Left lung (tissue), 14 donors: ENCODE data around the gene GTF2H2. TPM values are rescaled to one million over a fixed set of nuclear protein-coding genes. Genes with fewer than 3 reads are reported as not detected.
A peak's percentile ranks its signal among the peaks of the same experiment; 100 is the strongest.
"Not testable (repeated sequence)": the region's sequence is repeated elsewhere in the genome, so short reads cannot be mapped to it uniquely, and the experiment has no call there.

Experiments used
- ATAC-seq: fragments of 200-7000 bp; cut with Tn5 transposase; one replicate; pipeline ENCODE4 v1.9.1; 2020; ENCODE audit warnings: moderate library complexity
- DNase-seq, 4 donors: peaks; one replicate each; pipeline ENCODE4 v3.0.0-alpha.2; 2013 to 2020
- H3K27ac ChIP-seq, 2 donors: fragments of 200-600 bp; sonication (generic) in 1 of 2; one replicate each; pipeline versions ENCODE4 v1.5.0 to v1.8.0; 2020 to 2021
- H3K27me3 ChIP-seq, 2 donors: fragments of 200-600 bp; sonication (generic) in 1 of 2; one replicate each; pipeline versions ENCODE4 v1.5.0 to v1.8.0; 2020 to 2021
- H3K36me3 ChIP-seq, 2 donors: fragments of 200-600 bp; sonication (generic) in 1 of 2; one replicate each; pipeline versions ENCODE4 v1.5.0 to v1.8.0; 2020 to 2021
- H3K4me1 ChIP-seq, 2 donors: fragments of 200-600 bp; one replicate each; pipeline ENCODE4 v1.8.0; 2021
- H3K4me3 ChIP-seq, 2 donors: fragments of 200-600 bp; sonication (generic) in 1 of 2; one replicate each; pipeline versions ENCODE4 v1.5.0 to v1.8.0; 2020 to 2021; ENCODE audit warnings: mild to moderate bottlenecking in 1 of 2
- H3K9me3 ChIP-seq, 2 donors: fragments of 200-600 bp; sonication (generic) in 1 of 2; one replicate each; pipeline versions ENCODE4 v1.5.0 to v1.8.0; 2020 to 2021
- intact Hi-C, 2 donors: fragments of 100-400 bp; cut with DNase I; formaldehyde crosslinking; loops; one replicate each; pipeline versions ENCODE4 v1.11.2 to v1.14.2; 2022
- long read RNA-seq, 12 donors: library from polyadenylated mRNA in 2 of 12; unstranded in 2 of 12; transcript quantifications; one replicate each; pipeline ENCODE4 v2.0.0 and lab custom pipeline, GENCODE V29; 2019 to 2026
- polyA plus RNA-seq, 6 donors: library from polyadenylated mRNA; unstranded; fragments of 120-200 nt; gene quantifications; one replicate each; pipeline ENCODE4 v1.2.1, GENCODE V29; 2013; ENCODE audit not compliant: insufficient read length in 6 of 6
- total RNA-seq, 2 donors: library from RNA; stranded (reverse); fragmentation: NEBNext Ultra II Directional; extraction: Animal tissue kit (Norgen Biotek cat#: 25700); gene quantifications; one replicate each; pipeline ENCODE4 v1.2.1, GENCODE V29; 2021
- donor health status: DM: no; HTN: yes; CAD: no.
- donor health status: DM: no; HTN: no; CAD: no.

The GTF2H2 gene
- 10 to 100 TPM; 20.4 to 24.1 TPM for total RNA-seq
- polyA plus RNA-seq, result 10 to 100 TPM; 23.9 to 58.8 (median 39.0) TPM
- long read RNA-seq, donor 1, full-length matches to known transcripts, result 3 of 10 reads
- long read RNA-seq, donor 1, partial matches to known transcripts, result 7 of 10 reads
- long read RNA-seq, donor 1, other reads (novel, unspliced or antisense), result 0 of 10 reads
- long read RNA-seq, donor 2, result 0 reads
- long read RNA-seq, donor 3, full-length matches to known transcripts, result 1 of 1 reads
- long read RNA-seq, donor 3, partial matches to known transcripts, result 0 of 1 reads
- long read RNA-seq, donor 3, other reads (novel, unspliced or antisense), result 0 of 1 reads
- long read RNA-seq, donor 4, partial matches to known transcripts, result 0 of 5 reads
- long read RNA-seq, donor 4, other reads (novel, unspliced or antisense), result 5 of 5 reads
- long read RNA-seq, donor 5, partial matches to known transcripts, result 0 of 1 reads
- long read RNA-seq, donor 5, other reads (novel, unspliced or antisense), result 0 of 1 reads
- long read RNA-seq, donor 6, partial matches to known transcripts, result 0 of 4 reads
- long read RNA-seq, donor 6, other reads (novel, unspliced or antisense), result 0 of 4 reads
- long read RNA-seq, donor 7, full-length matches to known transcripts, result 2 of 2 reads
- long read RNA-seq, donor 7, partial matches to known transcripts, result 0 of 2 reads
- long read RNA-seq, donor 7, other reads (novel, unspliced or antisense), result 0 of 2 reads
- long read RNA-seq, donor 8, full-length matches to known transcripts, result 2 of 2 reads
- long read RNA-seq, donor 8, partial matches to known transcripts, result 0 of 2 reads
- long read RNA-seq, donor 8, other reads (novel, unspliced or antisense), result 0 of 2 reads
- long read RNA-seq, donor 9, result 0 reads
- long read RNA-seq, donor 10, partial matches to known transcripts, result 0 of 2 reads
- long read RNA-seq, donor 10, other reads (novel, unspliced or antisense), result 2 of 2 reads
- long read RNA-seq, donor 11, full-length matches to known transcripts, result 2 of 2 reads
- long read RNA-seq, donor 11, partial matches to known transcripts, result 0 of 2 reads
- long read RNA-seq, donor 11, other reads (novel, unspliced or antisense), result 0 of 2 reads
- long read RNA-seq, donor 12, result 0 reads

- H3K4me3 ChIP-seq, DNase-seq, H3K9me3 ChIP-seq, H3K36me3 ChIP-seq, H3K4me1 ChIP-seq, intact Hi-C loops, H3K27me3 ChIP-seq, H3K27ac ChIP-seq: not testable (repeated sequence)
- peak; percentile 99 for ATAC-seq
Measured at GRCh38 chr5:71067262-71067928, at the start of gene GTF2H2. Gene GTF2H2 (minus strand): TSS chr5:71067676. CDS start chr5:71062763, 4,913 bp downstream.

- ATAC-seq, intact Hi-C loops, H3K36me3 ChIP-seq: not testable (repeated sequence)
Measured at GRCh38 chr5:71109730-71110275, 42.3 kb upstream of the GTF2H2 start.

GRCh38 chr5:71099996-71100395 is 32.5 kb upstream of the GTF2H2 start:
- H3K27me3 ChIP-seq, H3K4me1 ChIP-seq, H3K36me3 ChIP-seq, ATAC-seq, intact Hi-C loops, H3K9me3 ChIP-seq, H3K4me3 ChIP-seq, H3K27ac ChIP-seq, DNase-seq: not testable (repeated sequence)

More at GRCh38 chr5:71109730-71110275, 42.3 kb upstream of the GTF2H2 start:
- H3K27me3 ChIP-seq, H3K4me3 ChIP-seq, DNase-seq, H3K27ac ChIP-seq, H3K4me1 ChIP-seq, H3K9me3 ChIP-seq: not testable (repeated sequence)

GRCh38 chr5:71097930-71098203 is 30.4 kb upstream of the GTF2H2 start:
- H3K27ac ChIP-seq, H3K4me3 ChIP-seq, H3K9me3 ChIP-seq, ATAC-seq, H3K36me3 ChIP-seq, intact Hi-C loops, H3K27me3 ChIP-seq, DNase-seq, H3K4me1 ChIP-seq: not testable (repeated sequence)

- H3K27me3 ChIP-seq, H3K9me3 ChIP-seq, DNase-seq, H3K27ac ChIP-seq, H3K36me3 ChIP-seq, intact Hi-C loops, H3K4me3 ChIP-seq, H3K4me1 ChIP-seq, ATAC-seq: not testable (repeated sequence)
Measured at GRCh38 chr5:71097173-71097929, 29.9 kb upstream of the GTF2H2 start.

- H3K9me3 ChIP-seq, H3K4me3 ChIP-seq, H3K27ac ChIP-seq, intact Hi-C loops, H3K27me3 ChIP-seq, H3K36me3 ChIP-seq, DNase-seq, H3K4me1 ChIP-seq, ATAC-seq: not testable (repeated sequence)
Measured at GRCh38 chr5:71089773-71090172, 22.3 kb upstream of the GTF2H2 start.

- H3K36me3 ChIP-seq, intact Hi-C loops, H3K9me3 ChIP-seq, H3K4me1 ChIP-seq, H3K27me3 ChIP-seq, H3K27ac ChIP-seq, ATAC-seq, H3K4me3 ChIP-seq, DNase-seq: not testable (repeated sequence)
Measured at GRCh38 chr5:71088754-71089153, 21.3 kb upstream of the GTF2H2 start.

GRCh38 chr5:71086145-71086544 is 18.7 kb upstream of the GTF2H2 start:
- H3K27me3 ChIP-seq, H3K27ac ChIP-seq, H3K4me3 ChIP-seq, intact Hi-C loops, H3K4me1 ChIP-seq, H3K9me3 ChIP-seq, H3K36me3 ChIP-seq, DNase-seq: not testable (repeated sequence)
- peak; percentile 32 for ATAC-seq

- peak; percentile 79 for ATAC-seq
- DNase-seq, H3K4me3 ChIP-seq, H3K27me3 ChIP-seq, H3K4me1 ChIP-seq, H3K27ac ChIP-seq, H3K36me3 ChIP-seq, H3K9me3 ChIP-seq, intact Hi-C loops: not testable (repeated sequence)
Measured at GRCh38 chr5:71084280-71085063, 17.0 kb upstream of the GTF2H2 start.

GRCh38 chr5:71082898-71083297 is 15.4 kb upstream of the GTF2H2 start:
- H3K36me3 ChIP-seq, DNase-seq, intact Hi-C loops, H3K9me3 ChIP-seq, H3K27me3 ChIP-seq, H3K4me1 ChIP-seq, ATAC-seq, H3K27ac ChIP-seq, H3K4me3 ChIP-seq: not testable (repeated sequence)

GRCh38 chr5:71082340-71082739 is 14.9 kb upstream of the GTF2H2 start:
- ATAC-seq, H3K4me1 ChIP-seq, H3K4me3 ChIP-seq, H3K9me3 ChIP-seq, H3K27ac ChIP-seq, H3K36me3 ChIP-seq, intact Hi-C loops, H3K27me3 ChIP-seq, DNase-seq: not testable (repeated sequence)
